ENCODE measurements around the gene AQP12A.

The AQP12A gene

DNA sequence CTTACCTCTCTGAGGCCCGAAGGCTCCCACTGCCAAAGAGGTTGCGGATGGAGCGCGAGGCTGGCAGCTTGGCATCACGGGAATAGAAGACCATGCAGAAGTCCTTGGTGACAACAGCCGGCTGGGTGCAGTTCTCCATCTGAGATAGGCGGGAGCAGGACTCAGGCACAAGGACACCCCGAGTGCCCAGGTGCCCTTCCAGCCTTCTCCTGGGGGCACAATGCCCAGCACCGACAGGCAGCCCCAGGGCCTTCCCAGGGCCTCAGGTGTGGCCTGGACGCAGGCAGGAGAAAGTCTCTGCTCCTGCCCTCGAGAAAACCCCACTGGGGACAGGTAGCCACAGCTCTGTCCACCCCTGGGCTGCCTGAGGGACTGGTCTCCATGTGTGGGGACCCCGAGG, 33.6 kb downstream of the AQP12A start:
- no peak for TF ChIP-seq ZFX (IDR thresholded peaks at IDR 0.05; ENCODE audit: borderline replicate concordance)
- TF ChIP-seq, protein P1, sequence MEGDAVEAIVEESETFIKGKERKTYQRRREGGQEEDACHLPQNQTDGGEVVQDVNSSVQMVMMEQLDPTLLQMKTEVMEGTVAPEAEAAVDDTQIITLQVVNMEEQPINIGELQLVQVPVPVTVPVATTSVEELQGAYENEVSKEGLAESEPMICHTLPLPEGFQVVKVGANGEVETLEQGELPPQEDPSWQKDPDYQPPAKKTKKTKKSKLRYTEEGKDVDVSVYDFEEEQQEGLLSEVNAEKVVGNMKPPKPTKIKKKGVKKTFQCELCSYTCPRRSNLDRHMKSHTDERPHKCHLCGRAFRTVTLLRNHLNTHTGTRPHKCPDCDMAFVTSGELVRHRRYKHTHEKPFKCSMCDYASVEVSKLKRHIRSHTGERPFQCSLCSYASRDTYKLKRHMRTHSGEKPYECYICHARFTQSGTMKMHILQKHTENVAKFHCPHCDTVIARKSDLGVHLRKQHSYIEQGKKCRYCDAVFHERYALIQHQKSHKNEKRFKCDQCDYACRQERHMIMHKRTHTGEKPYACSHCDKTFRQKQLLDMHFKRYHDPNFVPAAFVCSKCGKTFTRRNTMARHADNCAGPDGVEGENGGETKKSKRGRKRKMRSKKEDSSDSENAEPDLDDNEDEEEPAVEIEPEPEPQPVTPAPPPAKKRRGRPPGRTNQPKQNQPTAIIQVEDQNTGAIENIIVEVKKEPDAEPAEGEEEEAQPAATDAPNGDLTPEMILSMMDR (IDR thresholded peaks at IDR 0.05): no peak
- no peak overlapping the region for H3K27ac ChIP-seq

DNA sequence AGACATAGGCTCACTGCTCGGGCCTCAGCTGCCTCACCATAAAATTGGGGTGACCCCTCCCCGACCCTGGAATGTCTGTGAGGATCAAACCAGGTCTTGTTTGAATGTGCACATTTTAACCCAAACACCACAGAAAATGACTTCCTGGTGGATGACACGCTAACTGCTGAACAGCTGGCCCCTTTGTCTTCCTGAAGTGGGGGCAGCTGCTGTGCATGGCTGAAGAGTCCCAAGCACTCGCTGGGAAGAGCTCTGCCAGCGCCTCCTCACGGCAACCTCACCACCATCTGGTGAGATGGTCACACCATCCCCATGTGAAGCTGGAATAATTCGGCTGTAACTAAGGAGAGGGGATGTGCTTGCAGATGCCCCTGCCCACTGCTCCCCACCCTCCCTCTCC, 34.0 kb downstream of the AQP12A start:
- no peak for TF ChIP-seq ZFX (IDR thresholded peaks at IDR 0.05; ENCODE audit: borderline replicate concordance)
- TF ChIP-seq, protein P1 (IDR thresholded peaks at IDR 0.05): no peak
- no peak overlapping the region for H3K27ac ChIP-seq

DNA sequence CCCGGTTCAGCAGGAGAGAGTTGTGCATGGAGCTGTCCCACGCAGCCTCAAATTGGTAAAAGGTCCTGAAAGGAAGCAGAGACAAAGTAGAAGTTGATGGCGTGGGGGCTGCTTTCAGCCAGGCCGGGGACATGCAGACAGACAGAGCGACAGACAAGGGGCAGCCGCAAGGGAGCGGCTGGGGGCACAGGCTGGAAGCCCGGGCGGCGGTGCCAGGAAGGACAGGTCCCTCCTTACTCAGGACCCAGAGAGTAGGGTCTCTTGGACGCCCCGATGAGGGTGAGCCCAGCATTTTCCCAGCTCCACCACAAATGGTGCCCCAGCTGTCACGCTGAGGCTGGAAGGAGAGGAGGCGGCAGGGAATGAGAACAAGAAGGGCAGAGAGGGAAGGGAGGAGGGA, 35.2 kb downstream of the AQP12A start:
- H3K27ac ChIP-seq: no peak overlapping the region

DNA sequence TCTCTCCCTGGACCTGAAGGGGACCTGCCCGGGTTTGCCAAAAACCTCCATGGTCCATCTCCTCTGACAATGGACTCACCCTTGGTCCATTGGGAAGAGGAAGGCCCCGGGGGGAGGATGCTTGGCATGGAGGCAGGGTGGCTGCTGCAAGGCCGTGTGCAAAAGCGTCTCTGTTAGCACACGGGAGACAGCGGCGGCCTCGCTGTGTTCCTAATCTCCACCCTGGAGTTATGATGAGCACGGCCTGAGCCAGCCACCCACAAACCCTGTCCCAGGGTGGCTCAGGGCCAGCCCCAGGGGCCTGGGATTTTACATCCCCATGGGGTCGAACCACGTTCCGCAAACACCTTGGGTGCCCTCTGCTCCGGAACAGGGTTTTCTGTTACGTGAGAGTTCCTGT, 35.8 kb downstream of the AQP12A start:
- no peak overlapping the region for H3K27ac ChIP-seq
- TF ChIP-seq ZFX (IDR thresholded peaks at IDR 0.05; ENCODE audit: borderline replicate concordance): no peak
- TF ChIP-seq, protein P1 (IDR thresholded peaks at IDR 0.05): no peak

More for the DNA sequence above, 35.2 kb downstream of the AQP12A start:
- TF ChIP-seq, protein P1 (IDR thresholded peaks at IDR 0.05): no peak
- no peak for TF ChIP-seq ZFX (IDR thresholded peaks at IDR 0.05; ENCODE audit: borderline replicate concordance)

- no peak overlapping the region for H3K27ac ChIP-seq
Observed at GRCh38 chr2:240727913-240728312, 36.2 kb downstream of the AQP12A start.

DNA sequence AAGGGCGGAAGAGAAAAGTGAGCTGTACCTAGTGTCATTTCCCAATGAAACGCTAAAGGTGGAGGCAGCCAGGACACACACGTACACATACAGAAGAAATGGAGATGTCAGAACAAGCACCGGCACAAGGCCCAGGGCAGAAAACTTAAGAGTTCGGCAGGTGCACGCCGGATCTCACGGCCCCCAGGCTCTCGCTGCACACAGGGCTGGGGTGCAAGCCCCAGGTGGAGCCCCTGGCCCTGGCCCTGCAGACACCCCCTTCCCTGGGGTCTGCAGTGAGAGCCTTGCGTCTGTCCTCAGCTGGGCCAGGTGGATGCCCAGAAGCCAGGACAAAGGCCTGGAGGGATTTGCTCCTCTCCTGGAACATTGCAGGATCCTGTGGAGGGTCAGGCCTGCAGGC, 36.7 kb downstream of the AQP12A start:
- no peak for TF ChIP-seq ZFX (IDR thresholded peaks at IDR 0.05; ENCODE audit: borderline replicate concordance)
- TF ChIP-seq, protein P1 (IDR thresholded peaks at IDR 0.05): no peak
- H3K27ac ChIP-seq: no peak overlapping the region

More at GRCh38 chr2:240727913-240728312, 36.2 kb downstream of the AQP12A start:
- TF ChIP-seq, protein P1 (IDR thresholded peaks at IDR 0.05): no peak
- TF ChIP-seq ZFX (IDR thresholded peaks at IDR 0.05; ENCODE audit: borderline replicate concordance): no peak

DNA sequence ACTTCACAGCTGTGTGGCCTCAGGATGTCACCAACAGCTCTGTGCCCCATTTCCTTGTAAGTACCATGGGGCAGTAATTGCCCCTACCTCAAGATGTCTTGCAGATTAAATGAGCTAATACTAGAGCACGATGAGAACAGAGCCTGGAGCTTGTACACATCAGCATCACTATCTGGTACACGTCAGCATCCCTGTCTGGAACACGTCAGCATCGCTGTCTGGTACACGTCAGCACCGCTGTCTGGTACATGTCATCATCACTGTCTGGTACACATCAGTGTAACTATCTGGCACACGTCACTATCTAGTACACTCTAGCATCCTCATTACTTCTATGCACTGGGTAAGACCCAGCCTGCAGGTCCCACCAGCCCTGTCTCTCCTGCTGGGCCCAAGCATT, 37.2 kb downstream of the AQP12A start:
- H3K27ac ChIP-seq: no peak overlapping the region
- TF ChIP-seq, protein P1 (IDR thresholded peaks at IDR 0.05): no peak
- no peak for TF ChIP-seq ZFX (IDR thresholded peaks at IDR 0.05; ENCODE audit: borderline replicate concordance)
